ENCODE measurements around the gene CRLF1.

- TF ChIP-seq CBX2 (IDR thresholded peaks at IDR 0.05; ENCODE audit: borderline replicate concordance, low read depth) (no peak), CHD4 (IDR thresholded peaks at IDR 0.05; ENCODE audit: borderline replicate concordance) (no peak), ELK1 (IDR thresholded peaks at IDR 0.05; ENCODE audit: low read depth, low read length) (no peak), EHMT2 (IDR thresholded peaks at IDR 0.05; ENCODE audit: low read depth) (no peak), PBX3 (IDR thresholded peaks at IDR 0.05) (no peak), NFE2L2 (conservative IDR thresholded peaks at IDR 0.05; ENCODE audit: low read length) (no peak), KDM1A (IDR thresholded peaks at IDR 0.05; ENCODE audit: low read depth) (no peak), POLR2A (IDR thresholded peaks at IDR 0.05; ENCODE audit: low read length) (no peak), CHD2 (IDR thresholded peaks at IDR 0.05; ENCODE audit: low read length, partially characterized antibody) (no peak), RCOR1 (IDR thresholded peaks at IDR 0.05; ENCODE audit: low read depth, low read length) (no peak), ZFP36 (IDR thresholded peaks at IDR 0.05; ENCODE audit: borderline replicate concordance, partially characterized antibody) (no peak)
- TF ChIP-seq, protein P1, sequence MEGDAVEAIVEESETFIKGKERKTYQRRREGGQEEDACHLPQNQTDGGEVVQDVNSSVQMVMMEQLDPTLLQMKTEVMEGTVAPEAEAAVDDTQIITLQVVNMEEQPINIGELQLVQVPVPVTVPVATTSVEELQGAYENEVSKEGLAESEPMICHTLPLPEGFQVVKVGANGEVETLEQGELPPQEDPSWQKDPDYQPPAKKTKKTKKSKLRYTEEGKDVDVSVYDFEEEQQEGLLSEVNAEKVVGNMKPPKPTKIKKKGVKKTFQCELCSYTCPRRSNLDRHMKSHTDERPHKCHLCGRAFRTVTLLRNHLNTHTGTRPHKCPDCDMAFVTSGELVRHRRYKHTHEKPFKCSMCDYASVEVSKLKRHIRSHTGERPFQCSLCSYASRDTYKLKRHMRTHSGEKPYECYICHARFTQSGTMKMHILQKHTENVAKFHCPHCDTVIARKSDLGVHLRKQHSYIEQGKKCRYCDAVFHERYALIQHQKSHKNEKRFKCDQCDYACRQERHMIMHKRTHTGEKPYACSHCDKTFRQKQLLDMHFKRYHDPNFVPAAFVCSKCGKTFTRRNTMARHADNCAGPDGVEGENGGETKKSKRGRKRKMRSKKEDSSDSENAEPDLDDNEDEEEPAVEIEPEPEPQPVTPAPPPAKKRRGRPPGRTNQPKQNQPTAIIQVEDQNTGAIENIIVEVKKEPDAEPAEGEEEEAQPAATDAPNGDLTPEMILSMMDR (IDR thresholded peaks at IDR 0.05): no peak
- TF ChIP-seq, protein P2, sequence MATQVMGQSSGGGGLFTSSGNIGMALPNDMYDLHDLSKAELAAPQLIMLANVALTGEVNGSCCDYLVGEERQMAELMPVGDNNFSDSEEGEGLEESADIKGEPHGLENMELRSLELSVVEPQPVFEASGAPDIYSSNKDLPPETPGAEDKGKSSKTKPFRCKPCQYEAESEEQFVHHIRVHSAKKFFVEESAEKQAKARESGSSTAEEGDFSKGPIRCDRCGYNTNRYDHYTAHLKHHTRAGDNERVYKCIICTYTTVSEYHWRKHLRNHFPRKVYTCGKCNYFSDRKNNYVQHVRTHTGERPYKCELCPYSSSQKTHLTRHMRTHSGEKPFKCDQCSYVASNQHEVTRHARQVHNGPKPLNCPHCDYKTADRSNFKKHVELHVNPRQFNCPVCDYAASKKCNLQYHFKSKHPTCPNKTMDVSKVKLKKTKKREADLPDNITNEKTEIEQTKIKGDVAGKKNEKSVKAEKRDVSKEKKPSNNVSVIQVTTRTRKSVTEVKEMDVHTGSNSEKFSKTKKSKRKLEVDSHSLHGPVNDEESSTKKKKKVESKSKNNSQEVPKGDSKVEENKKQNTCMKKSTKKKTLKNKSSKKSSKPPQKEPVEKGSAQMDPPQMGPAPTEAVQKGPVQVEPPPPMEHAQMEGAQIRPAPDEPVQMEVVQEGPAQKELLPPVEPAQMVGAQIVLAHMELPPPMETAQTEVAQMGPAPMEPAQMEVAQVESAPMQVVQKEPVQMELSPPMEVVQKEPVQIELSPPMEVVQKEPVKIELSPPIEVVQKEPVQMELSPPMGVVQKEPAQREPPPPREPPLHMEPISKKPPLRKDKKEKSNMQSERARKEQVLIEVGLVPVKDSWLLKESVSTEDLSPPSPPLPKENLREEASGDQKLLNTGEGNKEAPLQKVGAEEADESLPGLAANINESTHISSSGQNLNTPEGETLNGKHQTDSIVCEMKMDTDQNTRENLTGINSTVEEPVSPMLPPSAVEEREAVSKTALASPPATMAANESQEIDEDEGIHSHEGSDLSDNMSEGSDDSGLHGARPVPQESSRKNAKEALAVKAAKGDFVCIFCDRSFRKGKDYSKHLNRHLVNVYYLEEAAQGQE (IDR thresholded peaks at IDR 0.05): no peak
These were observed 7.1 kb downstream of the CRLF1 start for GRCh38 chr19:18599485-18599884.
